Mucosa of gallbladder (tissue), 1 donor: ENCODE measurements around the gene GNS. TPM values are rescaled to one million over a fixed set of nuclear protein-coding genes. Genes with fewer than 3 reads are reported as not detected.
"Not testable (repeated sequence)": the region's sequence is repeated elsewhere in the genome, so short reads cannot be mapped to it uniquely, and the experiment has no call there.

Source experiments
- DNase-seq: peaks from one replicate; pipeline ENCODE4 v3.0.0-alpha.2; 2020; ENCODE audit warnings: low spot score
- total RNA-seq: library from RNA; stranded (reverse); gene quantifications from one replicate; pipeline ENCODE4 v1.2.1, GENCODE V29; 2021
- donor health status: DM: no; HTN: no; CAD: no.

Gene GNS
- total RNA-seq, 1 donor from 2014 or later = 126 TPM

- no peak for DNase-seq
Observed at GRCh38 chr12:64695550-64695949, 63.7 kb downstream of the GNS start.

GRCh38 chr12:64694130-64695040, 64.8 kb downstream of the GNS start:
- no peak for DNase-seq

- DNase-seq = no peak
Observed at GRCh38 chr12:64691795-64692583, 67.2 kb downstream of the GNS start.

- DNase-seq = no peak
Observed at GRCh38 chr12:64691227-64691794, 67.9 kb downstream of the GNS start.

GRCh38 chr12:64690236-64690635, 69.0 kb downstream of the GNS start:
- not testable (repeated sequence) for DNase-seq

GRCh38 chr12:64688715-64689114, 70.5 kb downstream of the GNS start:
- DNase-seq = no peak

GRCh38 chr12:64688219-64688618, 71.0 kb downstream of the GNS start:
- no peak for DNase-seq

GRCh38 chr12:64687816-64688215, 71.4 kb downstream of the GNS start:
- DNase-seq = no peak

- DNase-seq = no peak
Observed at GRCh38 chr12:64685605-64686004, 73.6 kb downstream of the GNS start.

- DNase-seq = no peak
Observed at GRCh38 chr12:64685050-64685449, 74.2 kb downstream of the GNS start.

GRCh38 chr12:64683816-64684543, 75.2 kb downstream of the GNS start:
- DNase-seq = no peak

GRCh38 chr12:64682572-64683277, 76.5 kb downstream of the GNS start:
- DNase-seq = peak; percentile 74

- DNase-seq = no peak
Observed at GRCh38 chr12:64681200-64682052, 77.8 kb downstream of the GNS start.

- DNase-seq = no peak
Observed at GRCh38 chr12:64680235-64680634, 79.0 kb downstream of the GNS start.

- peak; percentile 73 for DNase-seq
Observed at GRCh38 chr12:64679487-64680001, 79.7 kb downstream of the GNS start.

GRCh38 chr12:64678835-64679234, 80.4 kb downstream of the GNS start:
- DNase-seq = no peak

GRCh38 chr12:64678248-64678647, 81.0 kb downstream of the GNS start:
- no peak for DNase-seq

GRCh38 chr12:64675795-64676194, 83.4 kb downstream of the GNS start:
- peak; percentile 61 for DNase-seq

- DNase-seq = no peak
Observed at GRCh38 chr12:64674367-64674922, 84.8 kb downstream of the GNS start.
